GM12878 (cell line): ENCODE data around the gene RCC1.

Experiments used
- NFIC ChIP-seq: IDR thresholded peaks from 2 replicates; pipeline ENCODE4 v1.6.1; 2012; ENCODE audit warnings: low read depth, mild to moderate bottlenecking, inconsistent platforms, low read length, moderate library complexity
- POLR2AphosphoS5 ChIP-seq: IDR thresholded peaks from 2 replicates; pipeline ENCODE4 v1.6.1; 2011; ENCODE audit warnings: mild to moderate bottlenecking, low read length, inconsistent platforms
- RAD51 ChIP-seq: fragments of 450-650 bp; IDR thresholded peaks from 2 replicates; pipeline ENCODE4 v1.6.1; 2016; ENCODE audit warnings: moderate library complexity, mild to moderate bottlenecking, inconsistent platforms
- SP1 ChIP-seq: IDR thresholded peaks from one replicate; pipeline ENCODE4 v1.6.1; 2011; ENCODE audit warnings: low read depth, low read length
- TF ChIP-seq, protein P1 (sequence below), 3 experiments: IDR thresholded peaks in 2 of 3; conservative IDR thresholded peaks in 1 of 3; 2 replicates each; pipeline ENCODE4 v1.5.1; 2011; ENCODE audit warnings: low read depth in 3 of 3, low read length in 3 of 3, mild to moderate bottlenecking in 3 of 3, control low read depth in 2 of 3, moderate library complexity in 2 of 3, inconsistent platforms in 1 of 3, mixed read lengths in 1 of 3; ENCODE audit not compliant: control insufficient read depth in 2 of 3, insufficient read depth in 1 of 3; ENCODE audit errors: extremely low read depth in 1 of 3

DNA sequence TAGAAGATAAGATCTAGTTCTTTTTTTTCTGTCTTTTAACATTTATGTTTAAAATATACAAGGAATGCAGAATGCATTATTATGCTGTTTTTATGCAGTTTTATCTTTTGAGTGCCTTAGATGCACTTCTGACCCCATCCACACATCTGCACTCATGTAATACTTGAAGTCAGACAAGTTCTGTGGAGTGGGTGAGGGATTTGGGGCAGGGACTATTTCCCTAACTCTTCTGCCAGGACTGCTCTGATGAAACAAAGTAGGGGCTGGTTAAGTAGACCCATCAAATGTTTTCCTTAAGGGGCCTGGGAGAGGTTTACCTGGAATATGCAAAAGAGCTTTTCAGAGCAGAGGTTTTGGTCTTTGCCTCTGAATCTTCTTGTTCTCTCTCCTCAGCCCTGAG is 58.5 kb downstream of the RCC1 start:
- TF ChIP-seq POLR2AphosphoS5 (no peak), NFIC (no peak), RAD51 (no peak), SP1 (no peak)
- TF ChIP-seq, protein P1, sequence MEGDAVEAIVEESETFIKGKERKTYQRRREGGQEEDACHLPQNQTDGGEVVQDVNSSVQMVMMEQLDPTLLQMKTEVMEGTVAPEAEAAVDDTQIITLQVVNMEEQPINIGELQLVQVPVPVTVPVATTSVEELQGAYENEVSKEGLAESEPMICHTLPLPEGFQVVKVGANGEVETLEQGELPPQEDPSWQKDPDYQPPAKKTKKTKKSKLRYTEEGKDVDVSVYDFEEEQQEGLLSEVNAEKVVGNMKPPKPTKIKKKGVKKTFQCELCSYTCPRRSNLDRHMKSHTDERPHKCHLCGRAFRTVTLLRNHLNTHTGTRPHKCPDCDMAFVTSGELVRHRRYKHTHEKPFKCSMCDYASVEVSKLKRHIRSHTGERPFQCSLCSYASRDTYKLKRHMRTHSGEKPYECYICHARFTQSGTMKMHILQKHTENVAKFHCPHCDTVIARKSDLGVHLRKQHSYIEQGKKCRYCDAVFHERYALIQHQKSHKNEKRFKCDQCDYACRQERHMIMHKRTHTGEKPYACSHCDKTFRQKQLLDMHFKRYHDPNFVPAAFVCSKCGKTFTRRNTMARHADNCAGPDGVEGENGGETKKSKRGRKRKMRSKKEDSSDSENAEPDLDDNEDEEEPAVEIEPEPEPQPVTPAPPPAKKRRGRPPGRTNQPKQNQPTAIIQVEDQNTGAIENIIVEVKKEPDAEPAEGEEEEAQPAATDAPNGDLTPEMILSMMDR (IDR thresholded peaks at IDR 0.05 in 2 of 3, conservative IDR thresholded peaks at IDR 0.05 in 1 of 3; ENCODE audit: control insufficient read depth in 2 of 3, extremely low read depth in 1 of 3, insufficient read depth in 1 of 3, low read depth in 3 of 3, low read length in 3 of 3), result no peak
